GM12891 (cell line): ENCODE data around the gene ANKMY1.
"Not testable (repeated sequence)": the region's sequence is repeated elsewhere in the genome, so short reads cannot be mapped to it uniquely, and the experiment has no call there.

ENCODE experiments used
- DNase-seq: peaks from one replicate; pipeline ENCODE4 v3.0.0; 2011; ENCODE audit warnings: low spot score; ENCODE audit not compliant: insufficient read length
- FAIRE-seq: peaks from 2 replicates; lab custom pipeline; 2011; peaks lifted over from hg19 to GRCh38; lab: Jason Lieb, UNC
- PAX5 ChIP-seq: IDR thresholded peaks from 2 replicates; pipeline ENCODE4 v1.6.1; 2011; ENCODE audit warnings: low read length, moderate library complexity, mild to moderate bottlenecking; ENCODE audit not compliant: insufficient read depth, severe bottlenecking
- POLR2A ChIP-seq: IDR thresholded peaks from 2 replicates; pipeline ENCODE4 v1.6.1; 2011; ENCODE audit warnings: low read depth, low read length, control low read depth
- POLR2AphosphoS5 ChIP-seq: IDR thresholded peaks from 2 replicates; pipeline ENCODE4 v1.6.1; 2011; ENCODE audit warnings: low read depth, low read length, control low read depth
- POU2F2 ChIP-seq: IDR thresholded peaks from 2 replicates; pipeline ENCODE4 v1.6.1; 2011; ENCODE audit warnings: low read depth, mild to moderate bottlenecking, control low read depth, low read length, moderate library complexity
- SPI1 ChIP-seq: IDR thresholded peaks from 2 replicates; pipeline ENCODE4 v1.6.1; 2011; ENCODE audit warnings: low read depth, low read length, control low read depth
- TAF1 ChIP-seq: IDR thresholded peaks from 2 replicates; pipeline ENCODE4 v1.6.1; 2011; ENCODE audit warnings: low read depth, low read length, control low read depth

The ANKMY1 gene

DNA sequence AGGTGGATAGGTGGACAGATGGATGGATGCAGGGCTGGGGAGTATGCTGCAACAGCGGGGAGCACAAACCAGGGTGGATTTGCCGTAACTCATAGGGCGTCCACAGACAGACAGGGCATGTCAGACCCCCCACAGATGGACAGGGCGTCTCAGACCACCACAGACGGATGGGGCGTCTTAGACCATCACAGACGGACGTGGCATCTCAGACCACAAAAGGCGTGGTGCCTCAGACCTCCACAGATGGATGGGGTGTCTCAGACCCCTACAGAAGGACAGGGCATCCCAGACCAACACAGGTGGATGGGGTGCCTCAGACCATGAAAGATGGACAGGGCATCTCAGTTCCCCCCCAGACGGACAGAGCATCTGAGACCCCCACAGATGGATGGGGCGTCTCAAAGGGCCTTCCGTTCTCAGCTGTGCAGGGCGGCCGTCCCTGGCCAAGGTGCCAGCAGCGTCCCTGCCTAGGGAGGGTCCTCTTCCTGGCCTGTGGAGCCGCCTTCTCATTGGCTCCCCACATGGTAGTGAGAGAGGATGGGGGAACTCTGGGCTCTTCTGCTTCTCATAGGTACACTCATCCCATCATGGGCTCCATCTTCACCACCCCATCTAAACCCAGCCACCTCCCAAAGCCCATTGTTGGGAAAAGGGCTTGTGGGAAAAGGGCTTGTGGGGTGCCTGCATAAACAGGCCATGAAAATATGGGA lies 2.1 kb downstream of the ANKMY1 start:
- FAIRE-seq, result no peak

GRCh38 chr2:240554767-240555493 lies 2.9 kb downstream of the ANKMY1 start:
- TF ChIP-seq SPI1, result no peak
- TF ChIP-seq POU2F2, result no peak
- no peak for TF ChIP-seq POLR2AphosphoS5
- TF ChIP-seq TAF1, result no peak
- TF ChIP-seq POLR2A, result no peak
- no peak for TF ChIP-seq PAX5
- DNase-seq (no peak), FAIRE-seq (no peak)

More for the DNA sequence above, 2.1 kb downstream of the ANKMY1 start:
- DNase-seq, result no peak
- no peak for TF ChIP-seq POU2F2
- no peak for TF ChIP-seq POLR2A
- no peak for TF ChIP-seq TAF1
- TF ChIP-seq PAX5, result no peak
- TF ChIP-seq SPI1, result no peak
- TF ChIP-seq POLR2AphosphoS5, result no peak

DNA sequence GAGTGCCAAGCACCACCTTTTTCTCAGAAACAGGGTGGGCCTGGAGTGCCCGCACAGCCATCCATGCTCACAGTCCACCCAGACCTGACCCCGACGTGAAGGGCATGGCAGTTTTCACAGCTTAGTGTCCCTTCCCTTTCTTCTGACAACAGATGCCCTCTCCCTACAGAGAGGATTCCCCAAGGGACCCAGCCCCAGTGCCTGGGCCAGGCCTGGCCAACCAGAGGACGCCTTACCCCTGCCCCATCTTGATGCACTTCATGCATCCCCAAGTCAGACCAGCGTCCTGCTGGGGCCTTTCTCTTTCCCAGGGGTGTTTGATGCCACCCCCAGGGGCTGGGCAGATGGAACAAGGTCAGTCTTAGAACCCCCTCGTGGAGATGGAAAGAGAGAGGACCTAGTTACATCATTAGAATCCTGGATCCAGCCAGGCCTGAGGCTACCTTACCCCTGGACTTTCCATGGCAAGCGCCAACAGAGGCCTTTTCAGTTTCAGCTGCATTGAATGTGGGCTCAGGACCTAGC lies 3.8 kb downstream of the ANKMY1 start:
- no peak for FAIRE-seq
- DNase-seq, result no peak
- TF ChIP-seq TAF1, result no peak
- TF ChIP-seq POU2F2, result no peak
- no peak for TF ChIP-seq SPI1
- no peak for TF ChIP-seq POLR2AphosphoS5
- TF ChIP-seq PAX5, result no peak
- TF ChIP-seq POLR2A, result no peak

GRCh38 chr2:240551811-240552210 lies 6.0 kb downstream of the ANKMY1 start:
- FAIRE-seq (peak; percentile 31), DNase-seq (no peak)
- TF ChIP-seq TAF1, result no peak
- peak; percentile 37 for TF ChIP-seq PAX5

DNA sequence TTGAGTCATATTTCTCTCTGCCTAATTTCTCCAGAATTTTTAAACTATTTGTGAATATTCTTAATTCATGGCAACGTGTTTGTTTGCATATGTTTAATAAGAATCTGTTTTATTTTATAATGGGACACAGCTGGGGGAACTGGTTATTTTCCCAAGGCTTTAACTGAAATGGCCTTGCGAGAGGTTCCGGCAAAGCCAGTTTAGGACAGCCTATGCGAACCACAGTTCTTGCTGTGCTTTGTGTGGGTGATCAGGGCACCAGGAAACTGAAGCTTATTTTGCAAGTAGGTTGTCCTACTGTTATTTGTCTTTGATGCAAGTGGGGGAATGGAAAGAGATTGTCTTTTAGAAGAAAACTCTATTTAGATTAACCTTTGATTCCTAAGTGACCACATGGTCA lies 6.5 kb downstream of the ANKMY1 start:
- DNase-seq (no peak), FAIRE-seq (no peak)
- TF ChIP-seq PAX5, result no peak
- TF ChIP-seq POLR2A, result no peak
- no peak for TF ChIP-seq SPI1
- no peak for TF ChIP-seq POLR2AphosphoS5
- no peak for TF ChIP-seq POU2F2
- TF ChIP-seq TAF1, result no peak

DNA sequence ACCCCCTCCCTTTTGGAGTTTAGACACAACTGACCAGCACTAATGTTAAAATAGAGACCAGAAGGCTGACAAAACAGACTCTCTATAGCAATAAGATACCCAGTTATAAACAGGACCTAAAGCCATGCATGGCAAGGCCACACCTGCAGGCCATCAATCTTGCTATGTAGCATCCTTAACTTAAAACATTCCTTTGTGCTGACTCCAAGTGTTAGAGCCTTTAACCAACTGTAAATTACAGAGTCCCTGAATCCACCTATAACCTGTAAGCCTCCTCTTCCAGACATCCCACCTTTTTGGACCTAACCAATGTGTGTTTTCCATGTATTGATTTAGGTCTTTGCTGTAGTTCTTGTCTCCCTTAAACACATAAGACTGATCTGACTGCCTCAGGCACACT lies 17.9 kb downstream of the ANKMY1 start:
- DNase-seq, result no peak
- no peak for FAIRE-seq
- TF ChIP-seq TAF1, result no peak
- no peak for TF ChIP-seq POLR2AphosphoS5
- no peak for TF ChIP-seq POLR2A
- no peak for TF ChIP-seq POU2F2
- TF ChIP-seq SPI1, result no peak
- TF ChIP-seq PAX5, result no peak

DNA sequence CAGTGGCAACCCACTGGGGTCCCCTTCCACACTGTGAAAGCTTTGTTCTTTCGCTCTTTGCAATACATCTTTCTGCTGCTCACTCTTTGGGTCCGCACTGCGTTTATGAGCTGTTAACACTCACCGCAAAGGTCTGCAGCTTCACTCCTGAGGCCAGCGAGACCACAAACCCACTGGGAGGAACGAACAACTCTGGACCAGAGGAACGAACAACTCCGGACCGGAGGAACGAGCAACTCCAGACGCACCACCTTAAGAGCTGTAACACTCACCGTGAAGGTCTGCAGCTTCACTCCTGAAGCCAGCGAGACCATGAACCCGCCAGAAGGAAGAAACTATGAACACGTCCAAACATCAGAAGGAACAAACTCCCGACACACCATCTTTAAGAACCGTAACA lies 18.7 kb downstream of the ANKMY1 start:
- not testable (repeated sequence) for FAIRE-seq, DNase-seq

GRCh38 chr2:240538031-240538780 lies 19.6 kb downstream of the ANKMY1 start:
- TF ChIP-seq POLR2AphosphoS5 (no peak), SPI1 (no peak), PAX5 (no peak)
- FAIRE-seq (no peak), DNase-seq (no peak)

DNA sequence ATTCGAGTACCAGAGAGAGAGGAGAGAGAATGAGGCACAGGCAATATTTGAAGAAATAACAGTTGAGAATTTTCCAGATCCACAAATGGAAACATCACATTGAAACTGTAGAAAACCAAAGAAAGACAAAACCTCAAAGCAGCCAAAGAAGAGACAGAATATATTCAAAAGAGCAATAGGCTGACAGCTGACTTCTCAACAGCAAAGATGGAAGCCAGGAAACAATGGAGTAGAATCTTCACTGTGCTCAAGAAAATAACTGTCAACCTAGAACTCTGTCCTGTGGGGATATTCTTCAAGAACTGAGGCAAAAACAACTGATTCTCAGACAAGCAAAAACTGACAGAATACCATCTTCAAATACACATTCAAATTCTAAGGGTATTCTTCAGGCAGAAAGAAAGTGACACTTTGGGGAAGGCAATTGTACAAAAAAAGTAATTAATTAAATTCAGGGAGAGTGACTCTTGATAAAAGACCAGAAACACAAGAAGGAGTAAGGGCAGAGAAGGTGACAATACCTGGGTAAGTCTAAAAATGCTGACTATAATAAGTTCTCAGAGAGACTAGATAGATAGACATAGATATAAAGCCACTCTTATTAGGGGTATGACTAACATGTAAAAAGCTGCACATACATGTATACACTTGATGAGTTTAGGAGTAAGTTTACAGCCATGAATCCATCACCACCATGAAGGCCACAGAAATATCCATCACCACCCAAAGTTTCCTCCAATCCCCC lies 25.6 kb downstream of the ANKMY1 start:
- TF ChIP-seq SPI1, result no peak
- TF ChIP-seq POLR2AphosphoS5, result no peak
- TF ChIP-seq PAX5, result no peak
- no peak for TF ChIP-seq TAF1
- TF ChIP-seq POLR2A, result no peak
- DNase-seq, result no peak
- FAIRE-seq, result no peak
